GM21528 (cell line): ENCODE data around the gene CPOX.
A peak's percentile ranks its signal among the peaks of the same experiment; 100 is the strongest.

ENCODE experiments used
- ATAC-seq: cut with Tn5 transposase; IDR thresholded peaks from one replicate; pipeline ENCODE4 v1.9.1; 2021; ENCODE audit warnings: mild to moderate bottlenecking, moderate library complexity; ENCODE audit not compliant: unreplicated experiment, low FRiP score

The CPOX gene

GRCh38 chr3:98545940-98546339 is 47.5 kb downstream of the CPOX start:
- ATAC-seq, result peak; percentile 57

GRCh38 chr3:98542623-98543022 is 50.8 kb downstream of the CPOX start:
- no peak for ATAC-seq

GRCh38 chr3:98541695-98542094 is 51.7 kb downstream of the CPOX start:
- ATAC-seq, result no peak

GRCh38 chr3:98540346-98540745 is 53.1 kb downstream of the CPOX start:
- ATAC-seq, result peak; percentile 51

- ATAC-seq, result peak; percentile 73
These were observed 56.9 kb downstream of the CPOX start for GRCh38 chr3:98536456-98537017.

- no peak for ATAC-seq
These were observed 58.7 kb downstream of the CPOX start for GRCh38 chr3:98534734-98535133.

GRCh38 chr3:98534168-98534567 is 59.2 kb downstream of the CPOX start:
- no peak for ATAC-seq

GRCh38 chr3:98532709-98533571 is 60.5 kb downstream of the CPOX start:
- ATAC-seq, result no peak

GRCh38 chr3:98532275-98532637 is 61.2 kb downstream of the CPOX start:
- no peak for ATAC-seq

GRCh38 chr3:98531622-98532274 is 61.7 kb downstream of the CPOX start, which contains the start of gene GPR15:
Gene GPR15, plus strand, starts transcription at chr3:98531978. Its CDS starts 56 bp downstream, at chr3:98532034.
- peak; percentile 31 for ATAC-seq

- no peak for ATAC-seq
These were observed 62.7 kb downstream of the CPOX start for GRCh38 chr3:98530676-98531075.

GRCh38 chr3:98529856-98530459 is 63.5 kb downstream of the CPOX start:
- no peak for ATAC-seq
